IMR-90 (cell line): Measurements from ENCODE around the gene TMED3.

Experiments
- CHD1 ChIP-seq: IDR thresholded peaks from 2 replicates; pipeline ENCODE4 v1.6.1; 2012; ENCODE audit warnings: low read depth, low read length, improper control_type of control experiment
- MAFK ChIP-seq: IDR thresholded peaks from 2 replicates; pipeline ENCODE4 v1.6.1; 2012; ENCODE audit warnings: low read depth, low read length, improper control_type of control experiment
- MXI1 ChIP-seq: IDR thresholded peaks from 2 replicates; pipeline ENCODE4 v1.6.1; 2012; ENCODE audit warnings: low read depth, mild to moderate bottlenecking, low read length, moderate library complexity, borderline replicate concordance
- POLR2A ChIP-seq: IDR thresholded peaks from 2 replicates; pipeline ENCODE4 v1.6.1; 2012; ENCODE audit warnings: mild to moderate bottlenecking, low read depth, low read length
- RAD21 ChIP-seq: IDR thresholded peaks from 2 replicates; pipeline ENCODE4 v1.6.1; 2012; ENCODE audit warnings: low read length, improper control_type of control experiment
- SMC3 ChIP-seq: fragments of 150-350 bp; IDR thresholded peaks from 2 replicates; pipeline ENCODE4 v1.6.1; 2016; ENCODE audit warnings: low read depth, mild to moderate bottlenecking, antibody characterized with exemption, low read length, moderate library complexity
- TF ChIP-seq, protein P1 (sequence below): conservative IDR thresholded peaks from 2 replicates; pipeline ENCODE4 v1.5.1; 2012; ENCODE audit warnings: mild to moderate bottlenecking, low read depth, low read length, improper control_type of control experiment

- no peak for TF ChIP-seq MAFK
- TF ChIP-seq, protein P1, sequence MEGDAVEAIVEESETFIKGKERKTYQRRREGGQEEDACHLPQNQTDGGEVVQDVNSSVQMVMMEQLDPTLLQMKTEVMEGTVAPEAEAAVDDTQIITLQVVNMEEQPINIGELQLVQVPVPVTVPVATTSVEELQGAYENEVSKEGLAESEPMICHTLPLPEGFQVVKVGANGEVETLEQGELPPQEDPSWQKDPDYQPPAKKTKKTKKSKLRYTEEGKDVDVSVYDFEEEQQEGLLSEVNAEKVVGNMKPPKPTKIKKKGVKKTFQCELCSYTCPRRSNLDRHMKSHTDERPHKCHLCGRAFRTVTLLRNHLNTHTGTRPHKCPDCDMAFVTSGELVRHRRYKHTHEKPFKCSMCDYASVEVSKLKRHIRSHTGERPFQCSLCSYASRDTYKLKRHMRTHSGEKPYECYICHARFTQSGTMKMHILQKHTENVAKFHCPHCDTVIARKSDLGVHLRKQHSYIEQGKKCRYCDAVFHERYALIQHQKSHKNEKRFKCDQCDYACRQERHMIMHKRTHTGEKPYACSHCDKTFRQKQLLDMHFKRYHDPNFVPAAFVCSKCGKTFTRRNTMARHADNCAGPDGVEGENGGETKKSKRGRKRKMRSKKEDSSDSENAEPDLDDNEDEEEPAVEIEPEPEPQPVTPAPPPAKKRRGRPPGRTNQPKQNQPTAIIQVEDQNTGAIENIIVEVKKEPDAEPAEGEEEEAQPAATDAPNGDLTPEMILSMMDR = no peak
- no peak for TF ChIP-seq SMC3
- TF ChIP-seq POLR2A = no peak
- TF ChIP-seq RAD21 = no peak
- TF ChIP-seq CHD1 = no peak
- TF ChIP-seq MXI1 = no peak
Observed at GRCh38 chr15:79265167-79265566, 45.7 kb upstream of the TMED3 start.
